ENCODE data around the gene KCNQ1.

KCNQ1 gene

GRCh38 chr11:2535673-2536439 is 91.0 kb downstream of the KCNQ1 start:
- DNase-seq (ENCODE audit: low read depth) = no peak

GRCh38 chr11:2536440-2536989 is 91.7 kb downstream of the KCNQ1 start:
- DNase-seq (ENCODE audit: low read depth) = no peak

GRCh38 chr11:2537010-2537705 is 92.3 kb downstream of the KCNQ1 start:
- DNase-seq (ENCODE audit: low read depth) = no peak

- DNase-seq (ENCODE audit: low read depth) = no peak
Observed at GRCh38 chr11:2537896-2538724, 93.3 kb downstream of the KCNQ1 start.

GRCh38 chr11:2538951-2539350 is 94.1 kb downstream of the KCNQ1 start:
- DNase-seq (ENCODE audit: low read depth) = no peak

GRCh38 chr11:2539371-2540222 is 94.8 kb downstream of the KCNQ1 start:
- no peak for DNase-seq (ENCODE audit: low read depth)

- no peak for DNase-seq (ENCODE audit: low read depth)
Observed at GRCh38 chr11:2540223-2540991, 95.6 kb downstream of the KCNQ1 start.

GRCh38 chr11:2540992-2541680 is 96.3 kb downstream of the KCNQ1 start:
- DNase-seq (ENCODE audit: low read depth) = no peak

GRCh38 chr11:2541881-2542361 is 97.1 kb downstream of the KCNQ1 start:
- DNase-seq (ENCODE audit: low read depth) = no peak

GRCh38 chr11:2542406-2542805 is 97.6 kb downstream of the KCNQ1 start:
- DNase-seq (ENCODE audit: low read depth) = no peak

- no peak for DNase-seq (ENCODE audit: low read depth)
Observed at GRCh38 chr11:2547806-2548205, 103.0 kb downstream of the KCNQ1 start.

- no peak for DNase-seq (ENCODE audit: low read depth)
Observed at GRCh38 chr11:2548596-2548995, 103.8 kb downstream of the KCNQ1 start.

- DNase-seq (ENCODE audit: low read depth) = no peak
Observed at GRCh38 chr11:2549080-2549479, 104.3 kb downstream of the KCNQ1 start.

- no peak for DNase-seq (ENCODE audit: low read depth)
Observed at GRCh38 chr11:2549491-2549875, 104.7 kb downstream of the KCNQ1 start.

- no peak for DNase-seq (ENCODE audit: low read depth)
Observed at GRCh38 chr11:2549876-2550605, 105.2 kb downstream of the KCNQ1 start.

- no peak for DNase-seq (ENCODE audit: low read depth)
Observed at GRCh38 chr11:2550606-2550970, 105.8 kb downstream of the KCNQ1 start.

GRCh38 chr11:2551131-2551530 is 106.3 kb downstream of the KCNQ1 start:
- no peak for DNase-seq (ENCODE audit: low read depth)

GRCh38 chr11:2552210-2552609 is 107.4 kb downstream of the KCNQ1 start:
- no peak for DNase-seq (ENCODE audit: low read depth)

- no peak for DNase-seq (ENCODE audit: low read depth)
Observed at GRCh38 chr11:2553198-2553597, 108.4 kb downstream of the KCNQ1 start.
